Fibroblast of lung (primary cell): ENCODE measurements around the gene SLF2. TPM values are rescaled to one million over a fixed set of nuclear protein-coding genes. Genes with fewer than 3 reads are reported as not detected.

ENCODE experiments used
- DNase-seq, 2 donors: peaks; one replicate each; pipeline versions ENCODE4 v3.0.0 to v3.0.0-alpha.2; 2010; ENCODE audit warnings: low read depth in 2 of 2
- H2AFZ ChIP-seq: 2 replicates; pipeline ENCODE4 v1.5.1; 2012; ENCODE audit warnings: low read length, control low read depth, inconsistent platforms
- H3K27ac ChIP-seq: 2 replicates; pipeline ENCODE4 v1.5.1; 2011; ENCODE audit warnings: low read length, control low read depth; ENCODE audit not compliant: insufficient read depth
- H3K27me3 ChIP-seq: 2 replicates; pipeline ENCODE4 v1.5.1; 2011; ENCODE audit warnings: mild to moderate bottlenecking, low read length; ENCODE audit not compliant: control insufficient read depth, insufficient read depth
- H3K36me3 ChIP-seq: 2 replicates; pipeline ENCODE4 v1.5.1; 2011; ENCODE audit warnings: low read length; ENCODE audit not compliant: control insufficient read depth, insufficient read depth
- H3K4me1 ChIP-seq: 2 replicates; pipeline ENCODE4 v1.5.1; 2011; ENCODE audit warnings: low read length; ENCODE audit not compliant: control insufficient read depth, insufficient read depth; ENCODE audit errors: extremely low read depth
- H3K4me2 ChIP-seq: 2 replicates; pipeline ENCODE4 v1.5.1; 2011; ENCODE audit warnings: low read length, control low read depth; ENCODE audit not compliant: insufficient read depth; ENCODE audit errors: extremely low read depth
- H3K4me3 ChIP-seq, 4 experiments: fragments of 200-600 bp in 1 of 4; sonication (generic) in 1 of 4; replicated peaks in 1 of 4; 2 replicates each; pipeline ENCODE4 v1.5.1; 2011 to 2016; ENCODE audit warnings: low read length in 4 of 4, low read depth in 3 of 4, mild to moderate bottlenecking in 3 of 4, control low read depth in 2 of 4, inconsistent platforms in 1 of 4, mixed read lengths in 1 of 4; ENCODE audit not compliant: insufficient read depth in 1 of 4; ENCODE audit errors: control extremely low read depth in 1 of 4
- H3K79me2 ChIP-seq: 2 replicates; pipeline ENCODE4 v1.5.1; 2012; ENCODE audit warnings: mild to moderate bottlenecking, low read length, inconsistent platforms; ENCODE audit not compliant: control insufficient read depth, insufficient read depth
- H3K9ac ChIP-seq: 2 replicates; pipeline ENCODE4 v1.5.1; 2011; ENCODE audit warnings: mild to moderate bottlenecking, low read length, control low read depth; ENCODE audit not compliant: insufficient read depth
- H3K9me3 ChIP-seq: 2 replicates; pipeline ENCODE4 v1.5.1; 2012; ENCODE audit warnings: low read depth, low read length; ENCODE audit not compliant: control insufficient read depth, insufficient read depth
- H4K20me1 ChIP-seq: 2 replicates; pipeline ENCODE4 v1.5.1; 2011; ENCODE audit warnings: low read length; ENCODE audit not compliant: control insufficient read depth, insufficient read depth; ENCODE audit errors: extremely low read depth
- CTCF ChIP-seq, 2 donors: IDR thresholded peaks in 1 of 2; conservative IDR thresholded peaks in 1 of 2; 1 replicate in 1 of 2; 2 replicates in 1 of 2; pipeline ENCODE4 v1.5.1; 2011 to 2012; ENCODE audit warnings: low read length in 2 of 2, control low read depth in 1 of 2, inconsistent platforms in 1 of 2, low read depth in 1 of 2, mild to moderate bottlenecking in 1 of 2
- EZH2 ChIP-seq: IDR thresholded peaks from 2 replicates; pipeline ENCODE4 v1.5.1; 2012; ENCODE audit warnings: low read length, control low read depth, mild to moderate bottlenecking; ENCODE audit errors: missing control alignments
- polyA plus RNA-seq, 2 donors: library from polyadenylated mRNA; depleted of rRNA in 1 of 2; stranded (reverse) in 1 of 2; unstranded in 1 of 2; fragments of >200 nt; gene quantifications; 2 replicates each; pipeline ENCODE4 v1.2.1, GENCODE V29; 2011 to 2012; ENCODE audit warnings: missing spikeins in 1 of 2
- total RNA-seq: library from RNA; depleted of rRNA; stranded (reverse); fragments of >200 nt; gene quantifications from 2 replicates; pipeline ENCODE4 v1.2.1, GENCODE V29; 2014

The SLF2 gene
- total and polyA plus RNA-seq, 2 donors (not counting 1 experiment from before 2014, with no cell fraction given): 16.6 to 32.5 TPM

GRCh38 chr10:100977436-100977835 lies 64.7 kb downstream of the SLF2 start:
- Histone ChIP-seq H3K4me1 (no peaks in the 10 kb centered on the region), H3K27me3 (no peaks in the 10 kb centered on the region), H4K20me1 (no peaks in the 10 kb centered on the region), H3K4me3 (no peak overlapping the region), H3K9ac (no peak overlapping the region), H2AFZ (no peak overlapping the region), H3K4me2 (no peak overlapping the region), H3K9me3 (no peaks in the 10 kb centered on the region), H3K79me2 (no peaks in the 10 kb centered on the region), H3K36me3 (peaks cover 6% of the 10 kb centered on the region), H3K27ac (no peak overlapping the region)
- no peak for TF ChIP-seq EZH2
- TF ChIP-seq CTCF (conservative IDR thresholded peaks at IDR 0.05 in 1 of 2, IDR thresholded peaks at IDR 0.05 in 1 of 2; ENCODE audit: low read depth in 1 of 2, low read length in 2 of 2): no peak
- no peak for DNase-seq

GRCh38 chr10:100978121-100978900 lies 65.5 kb downstream of the SLF2 start:
- no peak overlapping the region for H2AFZ ChIP-seq
- no peaks in the 10 kb centered on the region for H4K20me1 ChIP-seq
- peaks cover 6% of the 10 kb centered on the region for H3K36me3 ChIP-seq
- DNase-seq: no peak
- no peak overlapping the region for H3K27ac ChIP-seq
- no peak overlapping the region for H3K9ac ChIP-seq
- H3K79me2 ChIP-seq: no peaks in the 10 kb centered on the region
- H3K4me3 ChIP-seq: no peak overlapping the region
- no peaks in the 10 kb centered on the region for H3K9me3 ChIP-seq
- H3K4me1 ChIP-seq: no peaks in the 10 kb centered on the region
- H3K27me3 ChIP-seq: no peaks in the 10 kb centered on the region
- TF ChIP-seq CTCF (conservative IDR thresholded peaks at IDR 0.05 in 1 of 2, IDR thresholded peaks at IDR 0.05 in 1 of 2; ENCODE audit: low read depth in 1 of 2, low read length in 2 of 2) (no peak), EZH2 (no peak)
- no peak overlapping the region for H3K4me2 ChIP-seq

GRCh38 chr10:100978901-100979195 lies 66.1 kb downstream of the SLF2 start:
- H3K9me3 ChIP-seq: no peaks in the 10 kb centered on the region
- DNase-seq: no peak
- H3K9ac ChIP-seq: no peak overlapping the region
- H3K4me1 ChIP-seq: no peaks in the 10 kb centered on the region
- no peak overlapping the region for H3K4me3 ChIP-seq
- H3K4me2 ChIP-seq: no peak overlapping the region
- H3K27ac ChIP-seq: no peak overlapping the region
- TF ChIP-seq CTCF (conservative IDR thresholded peaks at IDR 0.05 in 1 of 2, IDR thresholded peaks at IDR 0.05 in 1 of 2; ENCODE audit: low read depth in 1 of 2, low read length in 2 of 2) (no peak), EZH2 (no peak)
- no peak overlapping the region for H2AFZ ChIP-seq
- no peaks in the 10 kb centered on the region for H4K20me1 ChIP-seq
- peaks cover 6% of the 10 kb centered on the region for H3K36me3 ChIP-seq
- no peaks in the 10 kb centered on the region for H3K27me3 ChIP-seq
- H3K79me2 ChIP-seq: no peaks in the 10 kb centered on the region
